H1 (cell line): ENCODE data around the gene UTP3. TPM values are rescaled to one million over a fixed set of nuclear protein-coding genes. Genes with fewer than 3 reads are reported as not detected.

ENCODE experiments used
- CTCF ChIA-PET: fragments of 300-600 bp; sonication (Branson Sonifier 250); formaldehyde crosslinking; loops from one replicate; lab custom pipeline; 2021; ENCODE audit not compliant: partially characterized antibody; lab: Charles Lee
- POLR2A ChIA-PET: fragments of 300-600 bp; sonication (Branson Sonifier 250); formaldehyde crosslinking; loops from one replicate; lab custom pipeline; 2021; ENCODE audit warnings: inconsistent platforms; ENCODE audit not compliant: partially characterized antibody; lab: Charles Lee
- DNase-seq, 2 experiments: peaks; one replicate each; pipeline versions ENCODE4 v3.0.0 to v3.0.0-alpha.2; 2010 to 2022; ENCODE audit warnings: low spot score in 2 of 2, low read depth in 1 of 2, mixed read lengths in 1 of 2
- FAIRE-seq: peaks from 2 replicates; lab custom pipeline; 2011; peaks lifted over from hg19 to GRCh38; lab: Jason Lieb, UNC
- H2AFZ ChIP-seq: 2 replicates; pipeline ENCODE4 v1.8.1; 2012; ENCODE audit warnings: low read length, inconsistent platforms
- H2AK5ac ChIP-seq: 2 replicates; pipeline ENCODE4 v1.6.1; 2013; ENCODE audit warnings: low read depth, low read length
- H2BK120ac ChIP-seq: replicated peaks from 2 replicates; pipeline ENCODE3; 2013; ENCODE audit warnings: low read depth, low read length, inconsistent platforms
- H2BK12ac ChIP-seq: 2 replicates; pipeline ENCODE4 v1.6.1; 2013; ENCODE audit warnings: low read depth, low read length
- H2BK15ac ChIP-seq: 2 replicates; pipeline ENCODE4 v1.6.1; 2013; ENCODE audit warnings: low read length
- H2BK20ac ChIP-seq: 2 replicates; pipeline ENCODE4 v1.6.1; 2013; ENCODE audit warnings: low read length
- H2BK5ac ChIP-seq: 2 replicates; pipeline ENCODE4 v1.6.1; 2013; ENCODE audit warnings: low read depth, low read length
- H3K14ac ChIP-seq: 2 replicates; pipeline ENCODE4 v1.6.1; 2013; ENCODE audit warnings: inconsistent platforms; ENCODE audit not compliant: insufficient read length
- H3K18ac ChIP-seq: 2 replicates; pipeline ENCODE4 v1.6.1; 2013; ENCODE audit warnings: low read length; ENCODE audit errors: extremely low read depth
- H3K23ac ChIP-seq: 2 replicates; pipeline ENCODE4 v1.6.1; 2013; ENCODE audit warnings: inconsistent platforms; ENCODE audit not compliant: insufficient read length
- H3K23me2 ChIP-seq: 2 replicates; pipeline ENCODE4 v1.6.1; 2013; ENCODE audit warnings: low read depth, low read length
- H3K27ac ChIP-seq: 2 replicates; pipeline ENCODE4 v1.6.1; 2011; ENCODE audit warnings: low read depth, low read length, inconsistent platforms
- H3K27me3 ChIP-seq, 4 experiments: replicated peaks in 1 of 4; 1 replicate in 1 of 4; 2 replicates in 3 of 4; pipeline versions ENCODE4 v1.6.1 to v1.8.1; 2011 to 2013; ENCODE audit warnings: low read length in 3 of 4, mild to moderate bottlenecking in 3 of 4, inconsistent platforms in 2 of 4, mixed read lengths in 2 of 4, moderate library complexity in 1 of 4; ENCODE audit not compliant: control insufficient read depth in 3 of 4, insufficient read depth in 3 of 4; ENCODE audit errors: extremely low read depth in 1 of 4
- H3K36me3 ChIP-seq, 4 experiments: 2 replicates each; pipeline versions ENCODE4 v1.6.1 to v1.8.1; 2011 to 2013; ENCODE audit warnings: mild to moderate bottlenecking in 4 of 4, low read length in 3 of 4, moderate library complexity in 2 of 4, control low read depth in 1 of 4, inconsistent platforms in 1 of 4; ENCODE audit not compliant: insufficient read depth in 4 of 4, control insufficient read depth in 2 of 4
- H3K4ac ChIP-seq: replicated peaks from 2 replicates; pipeline ENCODE3; 2013; ENCODE audit warnings: low read length, low read depth, mixed read lengths, inconsistent platforms; ENCODE audit not compliant: insufficient read length
- H3K4me1 ChIP-seq, 4 experiments: replicated peaks in 1 of 4; 1 replicate in 1 of 4; 2 replicates in 3 of 4; pipeline versions ENCODE4 v1.6.1 to v1.8.1; 2011 to 2013; ENCODE audit warnings: low read length in 3 of 4, inconsistent platforms in 2 of 4, mixed read lengths in 1 of 4; ENCODE audit not compliant: insufficient read depth in 4 of 4, control insufficient read depth in 3 of 4
- H3K4me2 ChIP-seq, 2 experiments: 2 replicates each; pipeline versions ENCODE4 v1.6.1 to v1.8.1; 2011 to 2013; ENCODE audit warnings: low read depth in 2 of 2, low read length in 2 of 2, control low read depth in 1 of 2, inconsistent platforms in 1 of 2, mild to moderate bottlenecking in 1 of 2; ENCODE audit not compliant: insufficient read depth in 1 of 2
- H3K4me3 ChIP-seq, 4 experiments: fragments of 200-600, 300-600 bp in 1 of 4; sonication (generic), shearing (Covaris generic), sonication (Bioruptor Twin) in 1 of 4; 2 replicates each; pipeline versions ENCODE4 v1.5.1 to v1.8.1; 2011 to 2016; ENCODE audit warnings: low read length in 4 of 4, low read depth in 3 of 4, control low read depth in 2 of 4, inconsistent platforms in 2 of 4, mild to moderate bottlenecking in 2 of 4, mixed read lengths in 1 of 4, moderate library complexity in 1 of 4; ENCODE audit not compliant: insufficient read depth in 2 of 4; ENCODE audit errors: extremely low read depth in 1 of 4
- H3K56ac ChIP-seq: replicated peaks from 2 replicates; pipeline ENCODE3; 2013; ENCODE audit warnings: low read depth, mild to moderate bottlenecking, mixed read lengths, low read length, inconsistent platforms; ENCODE audit not compliant: insufficient read length
- H3K79me1 ChIP-seq: 2 replicates; pipeline ENCODE4 v1.6.1; 2013; ENCODE audit warnings: low read depth, low read length, control low read depth
- H3K79me2 ChIP-seq, 2 experiments: 2 replicates each; pipeline versions ENCODE4 v1.6.1 to v1.8.1; 2012 to 2013; ENCODE audit warnings: low read length in 2 of 2, mild to moderate bottlenecking in 2 of 2, inconsistent platforms in 1 of 2; ENCODE audit not compliant: insufficient read depth in 2 of 2, control insufficient read depth in 1 of 2
- H3K9ac ChIP-seq, 4 experiments: replicated peaks in 1 of 4; 1 replicate in 1 of 4; 2 replicates in 3 of 4; pipeline versions ENCODE4 v1.6.1 to v1.8.1; 2011 to 2013; ENCODE audit warnings: low read depth in 3 of 4, low read length in 3 of 4, control low read depth in 2 of 4, mild to moderate bottlenecking in 2 of 4, moderate library complexity in 2 of 4, inconsistent platforms in 1 of 4; ENCODE audit errors: extremely low read depth in 1 of 4
- H3K9me3 ChIP-seq, 2 experiments: 2 replicates each; pipeline versions ENCODE4 v1.6.1 to v1.8.1; 2012 to 2013; ENCODE audit warnings: mild to moderate bottlenecking in 2 of 2, moderate library complexity in 2 of 2, control low read depth in 1 of 2, inconsistent platforms in 1 of 2, low read depth in 1 of 2, low read length in 1 of 2, mixed read lengths in 1 of 2; ENCODE audit not compliant: insufficient read depth in 2 of 2
- H4K20me1 ChIP-seq, 2 experiments: replicated peaks in 1 of 2; 2 replicates each; pipeline versions ENCODE3 to v1.8.1; 2011 to 2013; ENCODE audit warnings: inconsistent platforms in 2 of 2, low read length in 2 of 2, mild to moderate bottlenecking in 1 of 2; ENCODE audit not compliant: insufficient read depth in 2 of 2, control insufficient read depth in 1 of 2
- H4K5ac ChIP-seq: 2 replicates; pipeline ENCODE4 v1.6.1; 2013; ENCODE audit warnings: low read length, low read depth, mixed read lengths, inconsistent platforms; ENCODE audit not compliant: insufficient read length
- H4K8ac ChIP-seq: 2 replicates; pipeline ENCODE4 v1.8.0; 2013; ENCODE audit warnings: mild to moderate bottlenecking, moderate library complexity, low read length, inconsistent platforms; ENCODE audit not compliant: insufficient read depth; ENCODE audit errors: extremely low read depth
- H4K91ac ChIP-seq: replicated peaks from 2 replicates; pipeline ENCODE3; 2013; ENCODE audit warnings: low read length, mixed read lengths, inconsistent platforms; ENCODE audit not compliant: insufficient read length
- CHD1 ChIP-seq: IDR thresholded peaks from 2 replicates; pipeline ENCODE4 v1.6.1; 2012; ENCODE audit warnings: low read depth, low read length, improper control_type of control experiment
- E2F6 ChIP-seq: IDR thresholded peaks from 2 replicates; pipeline ENCODE4 v1.6.1; 2012; ENCODE audit warnings: inconsistent platforms
- EP300 ChIP-seq, 2 experiments: IDR thresholded peaks; 1 replicate in 1 of 2; 2 replicates in 1 of 2; pipeline ENCODE4 v1.6.1; 2011 to 2012; ENCODE audit warnings: low read depth in 2 of 2, low read length in 2 of 2, mild to moderate bottlenecking in 2 of 2, borderline replicate concordance in 1 of 2, inconsistent platforms in 1 of 2, moderate library complexity in 1 of 2
- FOSL1 ChIP-seq: IDR thresholded peaks from 2 replicates; pipeline ENCODE4 v1.6.1; 2011; ENCODE audit warnings: mild to moderate bottlenecking, low read depth, low read length, moderate library complexity; ENCODE audit not compliant: insufficient read depth
- GABPA ChIP-seq: IDR thresholded peaks from 2 replicates; pipeline ENCODE4 v1.6.1; 2011; ENCODE audit warnings: mild to moderate bottlenecking, low read length, moderate library complexity, borderline replicate concordance; ENCODE audit not compliant: insufficient read depth
- KDM1A ChIP-seq: fragments of 200-600, 300-600 bp; sonication (generic); IDR thresholded peaks from 2 replicates; pipeline ENCODE4 v1.7.1; 2016; ENCODE audit warnings: mild to moderate bottlenecking, low read length, borderline replicate concordance
- POLR2A ChIP-seq, 2 experiments: IDR thresholded peaks; 1 replicate in 1 of 2; 2 replicates in 1 of 2; pipeline ENCODE4 v1.6.1; 2011; ENCODE audit warnings: low read depth in 2 of 2, low read length in 2 of 2, mild to moderate bottlenecking in 2 of 2; ENCODE audit errors: control extremely low read depth in 1 of 2
- POU5F1 ChIP-seq: IDR thresholded peaks from 2 replicates; pipeline ENCODE4 v1.6.1; 2011; ENCODE audit warnings: low read depth, mild to moderate bottlenecking, low read length, moderate library complexity
- RXRA ChIP-seq: IDR thresholded peaks from 2 replicates; pipeline ENCODE4 v1.6.1; 2011; ENCODE audit warnings: low read depth, mild to moderate bottlenecking, low read length, moderate library complexity; ENCODE audit not compliant: insufficient read depth
- SUZ12 ChIP-seq: fragments of 200-600 bp; sonication (generic); IDR thresholded peaks from 2 replicates; pipeline ENCODE4 v1.6.1; 2012; ENCODE audit warnings: mild to moderate bottlenecking, inconsistent platforms, low read length, moderate library complexity, mixed read lengths
- WGBS, 2 experiments: shearing (Covaris generic) in 1 of 2; methylation state at CpG; one replicate each; pipeline versions ENCODE4 v1.1.6 to v1.1.7; 2013 to 2015; ENCODE audit warnings: low lambda C conversion rate in 2 of 2, mixed read lengths in 2 of 2, inconsistent platforms in 1 of 2, low coverage in 1 of 2, missing lambda C conversion rate in 1 of 2; ENCODE audit not compliant: insufficient replicate concordance in 2 of 2, insufficient coverage in 1 of 2, insufficient read length in 1 of 2; ENCODE audit errors: extremely low coverage in 1 of 2, missing lambda C conversion rate in 1 of 2; 5-methylcytosine and 5-hydroxymethylcytosine counted together
- polyA plus RNA-seq, 7 experiments: library from polyadenylated mRNA; depleted of rRNA in 3 of 7; stranded (reverse) in 5 of 7; unstranded in 2 of 7; fragments of >200 nt in 5 of 7; fragments of 200-250 nt in 2 of 7; gene quantifications; 1 replicate in 5 of 7; 2 replicates in 1 of 7; 4 replicates in 1 of 7; pipeline versions ENCODE4 v1.2.1 to v1.2.3, GENCODE V29; 2011 to 2013; ENCODE audit warnings: missing spikeins in 2 of 7, mixed read lengths in 2 of 7
- total RNA-seq: library from RNA; stranded (reverse); fragmentation: NEBNext Ultra II Directional; extraction: Animal tissue kit (Norgen Biotek cat#: 25700); gene quantifications from 2 replicates; pipeline ENCODE4 v1.2.1, GENCODE V29; 2021

UTP3 gene
- total and polyA plus RNA-seq, 2 of the 8 experiments (the other 6 are each of a cell fraction or from before 2014, with no cell fraction given) = 11.2 to 51.3 TPM

- Histone ChIP-seq H3K9me3 (no peaks in the 10 kb centered on the region), H3K23me2 (no peaks in the 10 kb centered on the region), H3K4me2 (no peak overlapping the region), H3K4me1 (no peaks in the 10 kb centered on the region), H4K5ac (no peak overlapping the region), H2BK15ac (no peak overlapping the region), H2AK5ac (no peak overlapping the region), H4K20me1 (no peaks in the 10 kb centered on the region), H4K91ac (no peak overlapping the region), H2BK5ac (no peak overlapping the region), H3K79me2 (no peaks in the 10 kb centered on the region), H3K27me3 (no peaks in the 10 kb centered on the region), H4K8ac (no peak overlapping the region), H3K27ac (no peak overlapping the region), H3K56ac (no peak overlapping the region), H3K36me3 (no peaks in the 10 kb centered on the region), H2BK12ac (no peak overlapping the region), H2BK20ac (no peak overlapping the region), H3K79me1 (no peaks in the 10 kb centered on the region), H3K4ac (no peak overlapping the region), H3K9ac (no peak overlapping the region), H2BK120ac (no peak overlapping the region), H3K14ac (no peak overlapping the region), H3K18ac (no peak overlapping the region), H2AFZ (no peak overlapping the region), H3K4me3 (no peak overlapping the region), H3K23ac (no peak overlapping the region)
- no peak for DNase-seq
- ChIA-PET POLR2A (interaction anchor here (0.6 kb wide), 1 partner anchor 76 kb away, joined by 3 read pairs; no protein-coding TSS in a partner anchor), CTCF (interaction anchor here (0.6 to 1.9 kb wide), 3 partner anchors 11 to 76 kb away, joined by 3 to 5 read pairs (median 3); no protein-coding TSS in a partner anchor)
- no peak for FAIRE-seq
- WGBS, 2 experiments = 93% methylated on average over 6 of the region's 6 CpGs; no CpG with 5 or more reads in 1 of the 2 experiments
- TF ChIP-seq SUZ12 (no peak), POLR2A (IDR thresholded peaks at IDR 0.05; ENCODE audit: control extremely low read depth in 1 of 2, low read depth in 2 of 2, low read length in 2 of 2) (no peak), FOSL1 (no peak), RXRA (no peak), EP300 (IDR thresholded peaks at IDR 0.05; ENCODE audit: borderline replicate concordance in 1 of 2, low read depth in 2 of 2, low read length in 2 of 2) (no peak), CHD1 (no peak), E2F6 (no peak), KDM1A (no peak), POU5F1 (no peak), GABPA (no peak)
These were observed 11.7 kb upstream of the UTP3 start for GRCh38 chr4:70676554-70677090.
